Epithelial cell of esophagus (primary cell): ENCODE data around the gene PIP4K2C.

Experiments used
- DNase-seq: peaks from one replicate; pipeline ENCODE4 v3.0.0; 2010; ENCODE audit warnings: low read depth
- H3K4me3 ChIP-seq: 2 replicates; pipeline ENCODE4 v1.5.1; 2011; ENCODE audit warnings: mild to moderate bottlenecking, low read length, control low read depth
- TF ChIP-seq, protein P1 (sequence below): IDR thresholded peaks from 2 replicates; pipeline ENCODE4 v1.5.1; 2011; ENCODE audit warnings: low read depth, mild to moderate bottlenecking, low read length, control low read depth, inconsistent platforms; ENCODE audit not compliant: insufficient read depth; ENCODE audit errors: missing control alignments

Gene PIP4K2C

DNA sequence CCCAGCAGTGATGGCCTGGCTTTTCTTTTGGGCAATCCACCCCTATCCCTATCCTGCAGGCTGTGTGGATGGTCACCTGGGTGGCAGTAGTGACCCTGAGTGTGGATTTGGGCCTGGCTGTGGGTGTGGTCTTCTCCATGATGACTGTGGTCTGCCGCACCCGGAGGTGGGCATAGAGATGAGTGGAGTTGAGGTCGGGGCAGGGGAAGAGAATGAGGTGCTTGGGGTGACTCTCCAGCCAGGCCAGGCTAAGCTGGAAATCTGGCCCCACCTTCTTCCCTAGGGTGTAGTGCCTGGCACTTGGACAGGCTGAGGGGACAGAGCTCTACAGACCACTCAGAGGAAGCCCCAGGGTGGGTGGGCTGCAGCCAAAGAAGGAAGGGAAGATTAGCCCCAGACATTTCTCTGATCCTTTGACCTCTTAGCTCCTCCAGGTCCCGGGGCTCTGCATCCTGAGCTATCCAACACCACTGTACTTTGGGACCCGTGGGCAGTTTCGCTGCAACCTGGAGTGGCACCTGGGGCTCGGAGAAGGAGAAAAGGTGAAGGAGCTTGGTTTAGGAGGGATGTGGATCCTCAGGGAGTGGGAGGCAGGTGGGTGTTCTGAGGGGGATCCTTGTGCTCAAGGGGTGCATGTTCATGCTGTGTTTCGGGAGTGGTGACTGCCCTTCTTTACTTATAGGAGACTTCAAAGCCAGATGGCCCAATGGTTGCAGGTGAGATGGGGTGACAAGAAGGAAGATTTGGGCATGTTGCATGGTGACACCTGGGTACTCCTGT lies 33.6 kb downstream of the PIP4K2C start:
- no peak for DNase-seq
- TF ChIP-seq, protein P1, sequence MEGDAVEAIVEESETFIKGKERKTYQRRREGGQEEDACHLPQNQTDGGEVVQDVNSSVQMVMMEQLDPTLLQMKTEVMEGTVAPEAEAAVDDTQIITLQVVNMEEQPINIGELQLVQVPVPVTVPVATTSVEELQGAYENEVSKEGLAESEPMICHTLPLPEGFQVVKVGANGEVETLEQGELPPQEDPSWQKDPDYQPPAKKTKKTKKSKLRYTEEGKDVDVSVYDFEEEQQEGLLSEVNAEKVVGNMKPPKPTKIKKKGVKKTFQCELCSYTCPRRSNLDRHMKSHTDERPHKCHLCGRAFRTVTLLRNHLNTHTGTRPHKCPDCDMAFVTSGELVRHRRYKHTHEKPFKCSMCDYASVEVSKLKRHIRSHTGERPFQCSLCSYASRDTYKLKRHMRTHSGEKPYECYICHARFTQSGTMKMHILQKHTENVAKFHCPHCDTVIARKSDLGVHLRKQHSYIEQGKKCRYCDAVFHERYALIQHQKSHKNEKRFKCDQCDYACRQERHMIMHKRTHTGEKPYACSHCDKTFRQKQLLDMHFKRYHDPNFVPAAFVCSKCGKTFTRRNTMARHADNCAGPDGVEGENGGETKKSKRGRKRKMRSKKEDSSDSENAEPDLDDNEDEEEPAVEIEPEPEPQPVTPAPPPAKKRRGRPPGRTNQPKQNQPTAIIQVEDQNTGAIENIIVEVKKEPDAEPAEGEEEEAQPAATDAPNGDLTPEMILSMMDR: no peak
- no peak overlapping the region for H3K4me3 ChIP-seq

DNA sequence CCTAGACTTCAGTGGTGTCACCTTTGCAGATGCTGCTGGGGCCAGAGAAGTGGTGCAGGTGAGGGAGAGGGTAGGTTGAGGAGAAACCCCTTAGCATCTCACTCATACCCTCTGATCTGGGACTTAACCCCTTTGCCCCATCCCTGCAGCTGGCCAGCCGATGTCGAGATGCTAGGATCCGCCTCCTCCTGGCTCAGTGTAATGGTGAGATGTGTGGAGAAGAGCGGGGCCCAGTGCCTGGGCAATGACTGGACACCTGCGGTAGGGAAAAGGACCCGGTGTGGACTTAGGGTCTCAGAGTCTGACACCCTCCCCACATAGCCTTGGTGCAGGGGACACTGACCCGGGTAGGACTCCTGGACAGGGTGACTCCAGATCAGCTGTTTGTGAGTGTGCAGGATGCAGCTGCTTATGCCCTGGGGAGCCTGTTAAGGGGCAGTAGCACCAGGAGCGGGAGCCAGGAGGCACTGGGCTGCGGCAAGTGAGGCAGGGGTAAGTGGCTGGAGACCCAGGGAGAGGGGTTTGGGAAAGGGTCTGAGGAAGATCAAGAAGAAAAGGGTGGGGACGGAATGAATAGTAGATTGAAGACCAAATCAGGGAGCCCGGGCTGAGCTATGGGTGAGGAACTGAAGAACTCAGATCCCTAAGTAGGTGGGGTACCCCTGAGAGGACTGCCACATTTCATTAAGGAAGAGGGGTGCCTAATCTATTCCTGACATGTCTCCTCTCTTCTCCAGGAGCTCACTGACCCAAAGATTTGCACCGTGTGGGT lies 34.5 kb downstream of the PIP4K2C start:
- no peak overlapping the region for H3K4me3 ChIP-seq
- TF ChIP-seq, protein P1: no peak
- DNase-seq: no peak

DNA sequence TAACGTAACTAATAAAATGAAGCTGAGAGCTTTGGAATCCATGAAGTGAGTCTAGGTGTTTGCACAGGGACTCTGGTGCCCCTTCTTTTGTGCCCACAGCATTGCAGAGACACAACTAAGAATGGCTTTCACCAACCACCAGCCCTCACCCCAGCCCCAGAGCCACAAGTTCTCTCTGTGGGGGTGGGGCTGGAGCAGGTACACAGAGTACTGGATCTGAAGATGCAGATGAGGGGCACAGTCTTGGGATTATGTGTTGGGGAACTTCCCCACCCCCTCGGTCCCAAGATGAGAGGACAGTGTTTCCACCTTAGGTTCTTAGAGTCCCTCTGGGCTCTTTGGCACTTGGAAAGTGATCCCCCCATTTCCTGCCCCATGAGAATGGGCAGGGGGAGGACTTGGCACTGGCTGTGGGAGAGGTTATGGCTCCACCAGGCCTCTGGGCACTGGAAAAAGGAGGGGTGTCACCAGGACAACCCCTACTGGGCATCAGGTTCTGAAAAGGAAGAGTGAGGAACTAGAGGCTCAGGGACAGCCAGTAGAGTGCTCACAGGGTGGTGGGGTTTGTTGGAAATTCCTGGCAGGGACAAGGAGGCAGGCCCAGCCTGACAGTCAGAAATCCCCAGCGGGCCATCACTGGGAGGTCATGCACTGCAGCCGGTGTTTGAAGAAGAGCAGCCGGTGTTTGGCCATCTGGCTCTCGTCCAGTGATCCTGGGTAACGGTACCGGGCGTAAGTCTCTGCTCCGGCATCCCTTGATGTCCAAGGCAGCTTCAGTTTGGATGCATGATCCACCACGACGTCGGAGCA lies 35.3 kb downstream of the PIP4K2C start:
- TF ChIP-seq, protein P1: no peak
- H3K4me3 ChIP-seq: no peak overlapping the region
- DNase-seq: no peak

DNA sequence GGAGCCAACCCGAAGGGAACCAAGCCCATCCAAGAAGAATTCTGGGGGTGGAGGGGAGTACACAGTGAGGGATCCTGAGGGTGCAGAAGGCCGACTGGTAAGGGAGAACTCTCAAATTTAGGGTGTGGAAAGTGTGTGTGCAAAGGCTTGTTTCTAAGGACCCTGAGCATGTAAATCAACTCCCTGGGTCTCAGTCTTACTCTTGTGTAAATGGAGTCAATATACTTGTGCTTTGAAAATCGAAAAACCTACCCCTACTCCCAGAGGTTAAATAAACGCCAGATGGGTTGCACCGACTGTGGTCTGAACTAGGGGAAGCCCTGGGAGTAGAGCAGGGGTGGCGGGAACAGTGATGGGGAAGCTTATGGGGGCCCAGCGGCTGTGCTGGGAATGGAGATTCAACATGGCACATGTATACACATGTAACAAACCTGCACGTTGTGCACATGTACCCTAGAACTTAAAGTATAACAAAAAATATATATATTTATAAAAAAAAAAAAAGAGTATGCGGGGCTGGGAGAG lies 36.0 kb downstream of the PIP4K2C start:
- DNase-seq: no peak
- no peak overlapping the region for H3K4me3 ChIP-seq
- TF ChIP-seq, protein P1: no peak

DNA sequence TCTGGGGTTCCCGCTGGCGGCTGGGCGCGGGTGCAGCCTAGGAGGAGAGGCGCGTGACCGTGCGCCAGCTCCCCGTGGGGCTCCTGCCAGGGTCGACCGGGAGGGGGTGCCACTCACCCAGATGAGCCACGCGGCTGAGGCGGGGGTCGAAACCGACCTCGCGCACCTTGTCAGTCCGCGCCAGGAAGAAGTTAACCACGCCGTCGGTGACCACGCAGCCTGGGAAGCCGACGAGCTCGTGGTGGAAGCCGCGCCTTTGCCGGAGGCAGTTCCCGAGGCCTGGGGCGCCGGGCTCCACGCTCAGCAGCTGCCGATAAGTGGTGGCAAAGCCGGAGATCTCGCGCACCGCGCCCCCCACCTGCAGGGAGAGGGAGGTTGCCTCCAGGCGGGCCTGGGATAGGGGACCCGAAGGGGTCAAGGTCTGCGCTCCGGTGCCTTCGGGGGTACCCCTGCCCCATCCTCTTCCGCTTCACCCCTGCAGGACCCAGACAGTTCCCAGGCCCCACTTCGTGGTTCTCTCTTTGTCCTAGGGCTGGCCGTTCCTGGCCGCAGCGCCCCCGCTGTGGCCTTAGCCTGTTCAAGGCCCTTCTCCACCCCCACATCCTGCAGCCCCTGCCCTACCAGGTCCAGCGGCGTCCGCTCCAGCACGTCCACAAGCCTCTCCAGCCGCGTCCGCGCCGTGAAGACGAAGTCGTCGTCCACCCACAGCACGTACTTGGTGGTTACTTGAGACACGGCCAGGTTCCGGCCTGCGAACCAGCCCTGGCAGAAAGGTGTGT lies 36.7 kb downstream of the PIP4K2C start:
- DNase-seq: no peak
- H3K4me3 ChIP-seq: no peak overlapping the region
- TF ChIP-seq, protein P1: no peak
